Activated T-helper 1 cell treated with Interleukin-2 at 50 U/mL for 16 hours (primary cell): ENCODE data around the gene NCOA3.

Experiments
- DNase-seq: peaks from one replicate; pipeline ENCODE4 v3.0.0-alpha.2; 2020; ENCODE audit warnings: low read depth

The NCOA3 gene

DNA sequence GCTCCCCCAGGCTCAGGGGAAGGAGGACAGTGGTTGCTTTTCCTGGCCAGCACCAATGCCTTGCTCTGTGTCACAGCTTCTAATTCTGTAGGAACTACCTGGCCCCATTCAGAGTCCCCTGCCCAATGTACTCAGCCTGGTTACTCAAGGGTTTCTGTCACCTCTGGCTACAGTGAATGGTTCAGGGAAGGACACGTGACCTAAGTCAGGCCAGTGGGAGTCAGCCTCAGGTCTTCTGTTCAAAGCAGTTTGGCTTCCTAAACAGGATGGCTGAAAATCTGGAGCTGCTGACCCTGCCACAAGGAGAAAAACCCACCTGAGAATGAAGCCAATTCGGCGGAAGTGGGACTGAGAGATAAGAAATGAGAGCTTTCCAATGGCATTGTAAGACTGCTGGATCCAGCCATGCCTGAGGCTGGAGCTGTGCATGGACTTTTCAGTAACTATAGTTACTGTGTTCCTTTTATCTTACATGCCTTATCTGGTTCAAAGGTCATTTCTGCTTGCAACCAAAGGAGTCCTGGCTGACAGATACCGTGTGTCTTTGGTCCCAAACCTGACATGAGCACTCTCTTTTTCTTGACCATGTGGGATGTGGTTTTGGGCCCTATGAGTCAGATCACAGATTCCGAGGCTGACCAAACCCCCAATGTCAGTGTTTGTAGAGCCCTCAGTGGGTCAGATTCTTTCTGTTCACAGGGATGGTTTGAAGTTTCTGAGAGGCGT, 179.3 kb downstream of the NCOA3 start:
- DNase-seq = no peak

- DNase-seq = no peak
These were observed 180.5 kb downstream of the NCOA3 start for GRCh38 chr20:47682028-47682783.

- DNase-seq = no peak
These were observed 181.2 kb downstream of the NCOA3 start for GRCh38 chr20:47682916-47683315.

DNA sequence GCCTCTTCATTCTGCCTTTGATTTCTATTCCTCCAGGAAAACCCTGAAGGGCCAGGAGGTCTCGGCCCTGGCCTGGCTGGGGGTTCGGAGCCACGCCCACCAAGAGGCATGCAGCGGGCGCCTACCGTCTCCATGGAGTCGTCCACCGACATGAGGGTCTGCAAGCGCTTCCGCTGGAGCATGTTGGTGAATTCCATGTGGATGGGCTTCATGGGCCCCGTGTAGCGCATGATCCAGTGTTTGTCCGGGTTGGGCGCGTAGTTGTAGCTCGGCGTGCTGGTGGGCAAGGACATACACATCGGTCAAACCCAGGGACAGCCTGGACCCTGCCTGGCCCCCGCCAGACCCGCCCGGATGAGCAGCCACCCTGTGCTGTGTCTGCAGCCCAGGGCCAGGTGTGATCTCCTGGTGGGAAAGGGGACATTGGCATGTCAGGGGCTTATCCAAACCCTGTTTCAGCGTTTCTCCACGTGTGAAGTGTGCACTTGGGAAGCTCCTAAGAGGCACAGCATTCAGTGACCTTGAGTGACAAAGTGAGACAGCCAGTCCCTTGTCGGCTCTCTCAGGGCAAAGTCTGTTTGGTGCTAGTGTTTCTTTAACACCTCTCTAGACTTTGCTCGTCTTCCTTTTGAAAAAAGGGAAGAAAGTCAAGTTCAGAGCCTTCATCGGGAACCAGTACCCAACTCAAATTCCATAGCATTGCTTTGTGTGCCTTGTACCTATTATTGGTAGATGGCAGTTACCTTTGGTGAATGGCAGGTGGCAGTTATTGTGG, 182.8 kb downstream of the NCOA3 start:
- no peak for DNase-seq

GRCh38 chr20:47686545-47686944, 184.9 kb downstream of the NCOA3 start:
- DNase-seq = no peak

DNA sequence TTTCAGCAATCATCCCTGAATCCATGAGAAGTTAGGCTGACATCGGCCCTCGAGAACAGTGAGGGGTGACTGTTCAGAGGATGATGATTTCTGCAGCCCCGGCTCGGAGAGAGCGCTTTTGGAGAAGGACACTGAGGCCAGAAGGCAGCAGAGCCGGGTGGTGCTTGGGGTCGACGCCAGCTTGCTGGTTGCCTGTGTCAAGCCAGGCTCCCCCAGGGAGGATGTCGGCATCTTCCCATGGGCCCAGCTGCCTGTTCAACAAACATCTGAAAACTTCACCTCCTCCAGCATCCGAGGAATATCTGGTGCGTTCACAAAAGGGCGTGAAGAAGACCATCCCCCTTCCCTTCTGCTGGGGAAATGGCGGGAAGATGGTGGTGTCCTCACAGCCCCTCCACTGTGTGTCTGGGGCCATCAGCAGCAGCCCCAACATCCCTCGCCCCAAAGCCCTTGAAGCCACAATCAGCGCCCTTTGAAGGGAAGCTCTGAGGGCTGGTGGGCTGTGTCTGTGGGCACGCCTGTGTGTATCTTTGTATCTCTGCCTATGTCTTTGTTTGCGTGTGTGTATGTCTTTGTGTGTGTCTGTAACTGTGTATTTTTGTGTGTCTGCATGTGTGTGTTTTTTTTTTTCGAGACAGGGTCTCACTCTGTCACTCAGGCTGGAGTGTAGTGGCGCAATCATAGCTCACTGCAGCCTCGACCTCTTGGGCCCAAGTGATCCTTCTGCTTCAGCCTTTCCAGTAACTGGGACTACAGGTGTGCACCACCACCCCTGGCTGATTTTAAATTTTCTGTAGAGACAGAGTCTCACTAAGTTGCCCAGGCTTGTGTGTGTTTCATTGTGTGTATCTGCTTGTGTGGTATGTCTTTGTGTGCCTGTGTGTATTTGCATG, 185.7 kb downstream of the NCOA3 start:
- no peak for DNase-seq

- no peak for DNase-seq
These were observed 187.0 kb downstream of the NCOA3 start for GRCh38 chr20:47688385-47689381.

DNA sequence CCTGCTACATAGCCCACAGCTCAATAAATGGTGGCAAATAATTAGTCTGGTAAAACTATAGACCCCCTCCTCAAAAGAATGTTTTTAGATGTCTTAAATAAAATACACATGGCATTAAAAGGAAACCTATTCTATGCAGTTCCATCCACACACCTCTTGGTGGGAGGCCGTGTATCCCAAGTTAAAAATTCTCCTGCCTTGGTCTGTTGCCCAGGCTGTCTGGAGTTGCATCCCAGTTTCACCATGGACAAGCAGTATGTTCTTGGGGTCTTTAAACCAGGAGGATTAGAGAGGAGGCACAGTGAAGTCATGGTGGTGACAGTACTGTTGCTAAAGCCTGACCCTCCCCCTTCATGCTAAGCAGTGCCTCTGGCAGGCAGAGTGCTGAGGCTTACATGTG, 188.0 kb downstream of the NCOA3 start:
- no peak for DNase-seq

GRCh38 chr20:47691625-47692024, 189.9 kb downstream of the NCOA3 start:
- no peak for DNase-seq

- no peak for DNase-seq
These were observed 192.5 kb downstream of the NCOA3 start for GRCh38 chr20:47694021-47694818.

- DNase-seq = no peak
These were observed 195.2 kb downstream of the NCOA3 start for GRCh38 chr20:47696856-47697255.

DNA sequence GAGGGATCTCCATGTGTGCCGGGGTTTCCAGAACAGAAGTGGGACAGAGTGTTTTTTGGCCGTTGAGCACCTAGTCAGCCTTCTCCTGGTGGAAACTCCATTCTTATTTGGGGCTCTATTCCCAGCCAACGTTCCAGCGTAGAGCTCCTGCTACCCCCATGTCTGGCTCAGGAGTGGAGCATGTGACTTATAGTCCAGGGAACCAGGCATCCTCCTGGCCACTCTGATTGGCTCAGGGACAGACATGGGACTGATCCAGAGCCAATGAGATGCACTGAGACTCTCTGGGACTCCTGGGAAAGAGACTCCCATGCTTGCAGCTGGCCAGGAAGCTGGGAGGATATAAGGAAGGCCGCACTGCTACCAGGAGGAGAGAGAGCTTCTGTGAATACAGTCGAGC, 196.5 kb downstream of the NCOA3 start:
- no peak for DNase-seq

- DNase-seq = no peak
These were observed 198.1 kb downstream of the NCOA3 start for GRCh38 chr20:47699818-47700217.

GRCh38 chr20:47700327-47700726, 198.6 kb downstream of the NCOA3 start:
- no peak for DNase-seq

DNA sequence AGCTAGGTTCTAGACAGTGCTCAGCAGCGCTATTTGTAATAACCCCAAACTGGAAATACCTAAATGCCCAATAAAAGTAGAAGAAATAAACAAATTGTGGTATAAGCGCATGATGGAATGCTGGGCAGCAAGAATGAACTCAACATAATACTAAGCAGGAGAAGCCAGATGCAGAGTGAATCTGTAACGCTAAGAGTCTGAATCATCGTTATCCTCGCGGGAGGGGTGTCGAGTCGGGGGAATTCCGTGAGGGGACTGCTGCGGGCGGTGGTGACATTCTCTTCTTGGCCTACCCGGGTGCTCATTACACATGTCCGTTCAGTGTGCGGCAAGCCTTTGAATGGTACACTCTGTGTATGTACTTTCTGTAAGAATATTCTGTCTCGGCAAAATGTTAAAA, 199.9 kb downstream of the NCOA3 start:
- DNase-seq = no peak

- DNase-seq = no peak
These were observed 202.1 kb downstream of the NCOA3 start for GRCh38 chr20:47703748-47704147.

- no peak for DNase-seq
These were observed 203.2 kb downstream of the NCOA3 start for GRCh38 chr20:47704746-47705496.

DNA sequence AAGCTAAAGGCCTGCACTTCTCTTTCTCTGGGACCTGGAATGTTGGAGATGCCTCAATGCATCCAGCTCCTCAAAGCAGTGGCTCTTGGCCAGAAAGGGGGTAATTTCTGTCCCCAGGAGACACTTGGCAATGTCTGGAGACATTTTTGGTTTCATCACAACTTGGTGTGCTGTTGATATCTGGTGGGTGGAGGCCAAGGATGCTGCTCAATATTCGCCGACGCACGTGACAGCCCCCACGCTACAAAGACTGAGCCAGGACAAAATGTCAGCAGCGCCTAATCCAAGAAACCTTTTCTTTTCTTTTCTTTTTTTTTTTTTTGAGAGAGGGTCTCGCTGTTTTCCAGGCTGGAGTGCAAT, 203.8 kb downstream of the NCOA3 start:
- DNase-seq = no peak

- no peak for DNase-seq
These were observed 204.7 kb downstream of the NCOA3 start for GRCh38 chr20:47706345-47706744.
